HG03060 (cell line): ENCODE data around the gene LRP2.

ENCODE experiments used
- ATAC-seq: cut with Tn5 transposase; IDR thresholded peaks from one replicate; pipeline ENCODE4 v1.9.1; 2021; ENCODE audit warnings: low read depth, moderate number of reproducible peaks; ENCODE audit not compliant: unreplicated experiment

The LRP2 gene

DNA sequence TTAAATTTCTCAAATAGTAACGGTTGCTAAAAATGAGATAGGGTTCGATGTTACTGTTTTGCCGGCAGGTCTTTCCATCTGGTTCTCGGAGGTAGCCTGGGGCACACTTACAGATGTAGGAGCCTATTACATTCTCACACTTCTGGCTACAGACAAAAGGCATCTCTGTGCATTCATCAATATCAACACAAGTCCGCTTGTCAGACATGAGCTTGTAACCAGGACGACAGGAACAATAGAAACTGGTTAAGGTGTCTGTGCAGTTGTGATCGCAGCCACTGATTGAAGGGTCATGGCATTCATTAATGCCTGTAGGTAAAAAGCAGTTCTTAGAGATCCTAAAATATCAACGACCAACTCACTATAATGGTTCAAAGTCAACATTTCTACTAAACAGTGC, 176.6 kb downstream of the LRP2 start:
- ATAC-seq = no peak

DNA sequence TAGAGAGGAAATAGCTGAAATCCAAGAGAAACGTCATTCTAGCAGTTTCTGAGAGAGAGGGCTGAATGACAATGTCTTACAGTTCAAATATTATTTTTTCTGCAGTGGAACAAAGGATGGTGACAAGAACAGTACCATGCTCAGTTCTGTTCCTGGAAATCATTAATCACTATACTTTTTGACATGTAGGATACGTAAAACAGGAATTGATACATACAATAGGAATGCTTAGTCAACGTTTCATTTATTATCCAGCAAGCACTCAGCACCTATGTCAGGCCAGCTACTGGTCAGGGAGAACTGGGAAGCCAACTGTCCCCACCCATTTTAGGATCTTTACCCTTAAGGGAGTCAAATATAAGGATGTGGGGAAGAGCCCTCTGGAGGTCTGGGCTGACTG, 178.3 kb downstream of the LRP2 start:
- ATAC-seq = no peak

DNA sequence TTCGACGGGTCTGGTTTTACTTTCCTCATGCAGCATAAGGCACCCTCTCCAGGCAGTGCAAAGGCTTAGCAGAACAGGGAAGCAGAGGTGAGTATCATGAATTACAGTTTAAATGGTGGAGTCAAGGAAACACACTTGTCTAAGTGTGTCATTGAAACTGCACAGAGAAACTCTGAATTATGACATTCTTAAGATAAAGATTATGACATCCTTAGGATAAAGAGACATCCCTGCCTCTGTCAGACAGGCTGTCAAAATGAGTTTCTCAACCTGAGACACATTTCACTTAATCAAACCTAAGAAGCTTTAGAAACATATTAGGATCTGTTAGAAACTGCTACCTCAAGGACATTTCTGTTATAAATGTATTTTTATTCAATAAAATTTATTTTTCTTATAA, 179.8 kb downstream of the LRP2 start:
- ATAC-seq = no peak

DNA sequence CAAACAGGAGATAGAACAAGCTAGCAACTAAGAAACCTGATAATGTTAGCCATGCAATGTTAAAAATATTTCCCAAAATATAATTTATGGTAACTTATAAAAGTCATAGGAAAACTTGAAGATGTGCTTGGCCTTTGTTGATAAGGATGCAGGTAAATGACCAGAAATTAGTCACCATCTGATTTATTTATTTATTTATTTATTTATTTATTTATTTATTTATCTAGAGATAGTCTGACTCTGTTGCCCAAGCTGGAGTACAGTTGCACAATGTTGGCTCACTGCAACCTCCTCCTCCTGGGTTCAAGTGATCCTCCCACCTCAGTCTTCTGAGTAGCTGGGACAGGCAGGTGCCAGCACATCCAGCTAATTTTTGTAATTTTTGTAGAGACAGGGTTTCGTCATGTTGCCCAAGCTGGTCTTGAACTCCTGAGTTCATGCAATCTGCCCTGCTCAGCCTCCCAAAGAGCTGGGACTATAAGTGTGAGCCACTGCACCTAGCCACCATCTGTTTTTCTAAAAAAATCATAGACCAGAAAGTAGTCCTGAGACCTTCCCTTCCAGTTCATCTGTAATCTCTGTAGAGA, 183.4 kb downstream of the LRP2 start:
- no peak for ATAC-seq

DNA sequence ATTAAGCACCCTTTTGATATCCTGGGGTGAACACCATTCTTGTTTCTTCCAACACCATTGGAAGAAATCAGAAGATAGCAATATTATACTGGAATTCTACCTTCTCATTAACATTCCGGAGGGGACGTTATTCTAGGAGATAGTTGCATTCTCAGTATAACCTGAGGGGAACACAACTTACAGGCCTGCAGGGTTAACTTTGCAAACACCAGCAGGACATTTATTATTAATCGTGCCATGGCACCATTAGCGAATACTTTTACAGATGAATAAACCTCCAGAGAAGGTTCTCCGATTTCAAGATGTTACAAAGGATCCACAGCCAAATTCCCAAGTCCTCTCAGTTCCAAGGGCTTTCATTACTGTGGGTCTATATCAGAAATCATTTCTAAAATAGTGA, 184.0 kb downstream of the LRP2 start:
- ATAC-seq = no peak

DNA sequence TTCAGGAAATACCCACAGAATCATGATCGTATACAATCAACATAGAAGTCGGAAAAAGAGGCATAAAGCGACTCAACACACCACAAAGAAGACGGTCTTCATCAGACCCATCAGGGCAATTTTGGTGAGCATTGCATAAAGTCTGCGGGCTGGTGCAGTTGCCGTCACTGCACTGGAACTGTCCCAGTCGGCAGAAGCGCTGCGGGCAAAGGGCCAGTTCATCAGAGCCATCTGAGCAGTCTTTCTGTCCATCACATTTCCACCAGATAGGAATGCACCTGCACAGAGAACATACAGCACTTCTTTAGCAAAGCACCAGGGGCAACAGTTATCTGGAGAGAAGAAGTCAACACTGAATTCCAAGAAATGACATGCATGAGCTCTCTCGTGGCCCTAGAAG, 187.2 kb downstream of the LRP2 start:
- ATAC-seq = no peak

DNA sequence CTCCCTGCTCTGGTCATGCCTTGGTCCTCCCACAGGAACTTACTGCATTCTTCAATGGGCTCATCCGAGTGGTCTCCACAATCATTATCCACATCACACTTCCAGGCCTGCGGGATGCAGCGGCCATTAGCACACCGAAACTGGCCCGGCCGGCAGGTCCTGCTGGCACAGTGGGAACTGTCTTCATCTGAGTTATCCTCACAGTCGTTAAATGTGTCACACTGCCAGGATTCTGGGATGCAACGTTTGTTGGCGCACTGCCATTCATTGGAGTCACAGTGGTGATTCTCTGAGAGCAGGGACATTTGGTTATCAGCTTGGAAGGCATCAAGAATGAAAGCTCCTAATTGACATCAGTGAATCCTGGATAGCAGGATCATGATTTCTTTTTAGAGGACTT, 188.5 kb downstream of the LRP2 start:
- no peak for ATAC-seq

DNA sequence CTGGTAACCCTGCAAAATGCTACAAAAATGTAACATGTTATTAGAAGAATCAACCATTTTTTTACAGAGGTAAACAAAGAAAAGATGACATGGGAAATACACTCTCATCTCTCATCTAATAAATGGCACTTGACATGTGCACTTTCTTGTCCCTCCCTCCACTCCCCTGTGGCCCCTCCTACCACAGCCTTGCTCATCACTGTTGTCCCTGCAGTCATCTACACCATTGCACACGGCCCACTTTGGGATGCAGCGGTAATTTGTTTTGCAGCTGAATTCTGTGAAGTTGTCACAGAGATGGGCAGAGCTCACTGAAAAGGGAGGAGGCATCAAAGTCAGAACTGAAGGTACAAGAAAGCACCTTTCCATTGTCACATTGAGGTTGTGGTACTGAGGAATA, 189.4 kb downstream of the LRP2 start:
- no peak for ATAC-seq

DNA sequence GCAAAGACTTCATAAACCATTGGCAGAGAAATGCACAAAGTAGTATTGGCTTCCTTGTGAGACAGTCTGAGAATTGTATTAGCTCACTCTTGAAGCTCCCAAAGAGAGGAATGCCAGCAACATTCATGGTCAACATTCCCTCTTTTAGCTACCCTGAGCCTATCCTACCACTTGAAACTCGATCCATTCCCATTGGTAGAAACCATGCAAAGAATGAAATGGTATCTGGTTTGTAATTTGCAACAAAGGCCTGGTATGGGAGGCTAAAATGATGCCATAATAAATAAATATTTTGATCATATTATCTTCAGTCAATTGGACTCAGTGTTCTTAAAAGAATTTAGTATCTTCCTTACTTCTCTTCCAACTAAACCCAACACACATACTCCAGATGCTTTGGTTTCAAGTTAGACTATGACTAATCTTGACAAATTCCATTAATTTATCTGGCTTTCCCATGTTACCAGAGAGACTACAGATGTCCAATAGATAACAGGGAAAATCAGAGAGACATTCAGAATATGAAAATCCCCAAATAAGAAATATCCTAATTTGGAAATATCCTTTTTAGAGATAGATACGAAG, 190.1 kb downstream of the LRP2 start:
- no peak for ATAC-seq

DNA sequence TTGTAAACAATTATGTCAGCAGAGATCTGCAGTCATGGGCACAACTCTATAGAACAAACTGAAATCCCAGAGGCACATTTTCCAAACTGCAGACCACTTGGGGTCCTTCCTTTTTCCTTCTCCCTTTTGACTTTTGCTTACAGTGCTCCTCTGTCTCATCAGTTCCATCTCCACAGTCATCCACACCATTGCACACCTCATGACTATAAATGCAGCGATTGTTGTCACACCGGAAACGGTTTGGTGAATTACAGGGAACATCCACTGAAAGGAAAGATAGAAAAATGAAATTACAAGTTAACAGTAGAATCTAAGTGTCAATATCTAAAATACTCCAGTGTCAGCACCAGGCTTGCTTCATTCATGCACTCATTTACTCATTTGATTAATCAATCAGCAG, 196.5 kb downstream of the LRP2 start:
- ATAC-seq = no peak

DNA sequence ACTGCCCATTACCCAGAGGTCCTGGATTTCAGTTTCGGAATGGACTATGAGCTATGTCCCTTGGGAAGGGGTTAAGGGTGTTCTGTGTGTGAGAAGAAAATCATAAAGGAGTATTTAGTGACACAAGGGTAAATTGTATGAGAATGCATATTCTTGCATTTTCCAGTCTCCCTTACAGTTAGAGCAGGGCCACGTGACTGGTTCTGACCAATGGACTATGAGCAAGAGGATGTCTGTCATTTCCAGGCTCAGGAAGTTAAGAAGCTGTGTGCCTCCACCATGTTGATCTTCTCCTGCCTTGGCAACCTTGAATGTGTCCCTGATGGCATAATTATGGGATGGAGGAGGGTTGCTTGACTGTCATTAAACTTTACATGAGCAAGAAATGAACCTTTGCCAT, 198.0 kb downstream of the LRP2 start:
- ATAC-seq = no peak

DNA sequence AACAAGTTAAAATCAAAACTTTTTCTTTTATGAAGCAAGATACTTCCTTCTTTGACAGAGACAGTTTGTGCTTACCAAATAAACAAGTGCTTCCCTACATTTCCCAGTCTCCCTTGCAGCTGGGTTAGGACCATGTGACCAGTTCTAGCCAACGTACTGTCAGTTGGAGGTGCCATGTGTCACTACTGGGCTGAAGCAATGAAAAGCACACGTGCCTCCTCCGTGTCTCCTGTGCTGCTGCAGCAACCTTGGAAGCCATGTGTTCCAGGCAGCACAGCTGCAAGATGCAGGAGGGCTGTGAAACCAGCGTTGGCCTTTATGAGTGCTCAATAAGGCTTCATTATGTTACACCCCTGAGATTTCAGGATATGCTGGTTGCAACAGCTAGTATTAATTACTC, 199.7 kb downstream of the LRP2 start:
- ATAC-seq = no peak

DNA sequence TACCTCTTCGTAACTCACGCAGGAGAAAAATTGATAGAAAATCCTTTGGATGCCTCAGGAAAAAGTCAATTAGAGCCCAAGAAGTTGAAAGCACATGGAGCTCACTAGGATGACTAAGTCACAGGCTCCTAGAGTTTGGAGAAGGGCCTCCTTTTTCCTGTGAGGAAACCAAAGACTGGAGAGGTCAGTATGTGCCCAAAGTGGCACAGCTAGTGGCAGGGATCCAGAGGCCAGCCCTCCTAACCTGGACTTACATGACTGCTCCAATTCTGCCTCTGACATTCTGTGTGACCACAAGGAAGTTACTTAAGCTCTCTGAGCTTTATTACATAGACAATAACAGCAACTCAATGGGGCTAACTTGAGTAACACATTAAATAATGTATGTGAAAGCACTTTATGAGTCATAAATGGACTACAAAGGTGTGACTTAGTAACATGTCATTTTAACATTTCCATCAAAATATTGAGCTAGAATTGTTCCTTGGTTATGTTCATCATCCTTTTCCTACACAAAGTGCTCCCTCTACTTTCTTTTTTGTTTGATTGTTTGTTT, 201.3 kb downstream of the LRP2 start:
- no peak for ATAC-seq

DNA sequence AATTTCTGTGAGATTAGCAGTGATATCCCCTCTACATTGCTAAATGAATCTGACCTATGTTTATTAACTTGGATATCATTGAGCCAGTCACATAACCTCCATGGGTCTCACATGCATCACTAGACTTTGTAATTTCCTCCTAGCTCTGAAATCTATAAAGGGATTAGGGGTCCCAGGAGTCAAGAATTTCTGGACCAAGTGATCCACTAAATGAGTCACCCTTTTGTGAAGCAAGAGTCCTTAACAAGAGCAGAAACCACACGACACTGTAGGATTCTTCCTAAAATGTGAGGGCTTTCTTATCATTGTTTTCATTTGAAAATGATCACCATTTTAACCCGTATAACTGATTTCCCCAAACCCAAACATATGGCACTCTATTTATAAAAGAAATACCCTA, 202.6 kb downstream of the LRP2 start:
- ATAC-seq = no peak

DNA sequence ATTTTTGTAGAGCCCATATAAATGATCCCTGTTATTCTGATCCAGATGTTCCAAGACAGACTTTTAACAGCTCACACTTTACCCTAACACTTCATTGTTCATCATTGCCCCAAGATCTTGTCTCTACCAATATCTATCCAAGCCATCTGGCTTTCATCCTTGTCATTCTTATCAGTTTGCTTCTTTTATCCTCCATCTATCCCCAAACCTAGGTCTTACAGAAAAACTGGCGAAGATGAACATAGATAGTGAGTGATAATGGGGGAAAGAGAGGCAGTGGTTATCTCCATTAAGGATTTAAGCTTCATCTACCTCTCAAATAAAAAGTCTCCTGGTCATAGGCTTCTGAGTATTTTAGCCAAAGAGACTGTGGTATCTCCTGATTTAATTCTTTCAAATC, 203.5 kb downstream of the LRP2 start:
- no peak for ATAC-seq

DNA sequence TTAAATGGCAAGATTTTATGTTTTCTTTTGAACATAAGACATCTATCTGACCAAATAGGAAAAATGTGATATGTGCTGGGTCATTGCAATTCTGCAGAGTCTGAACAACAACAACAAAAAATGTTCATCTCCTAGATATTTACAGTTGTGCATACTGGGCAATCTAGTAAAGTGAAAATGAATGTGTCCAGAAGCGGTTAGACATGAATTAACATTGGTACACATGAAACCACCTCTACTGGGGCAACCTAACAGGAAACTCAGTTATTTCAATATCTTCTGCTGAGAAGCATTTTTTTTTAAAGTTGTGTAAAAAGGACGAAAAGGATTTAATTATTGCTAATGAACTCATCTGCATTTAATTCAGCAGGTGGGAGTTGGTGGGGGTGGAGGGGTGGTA, 216.1 kb downstream of the LRP2 start:
- ATAC-seq = no peak

DNA sequence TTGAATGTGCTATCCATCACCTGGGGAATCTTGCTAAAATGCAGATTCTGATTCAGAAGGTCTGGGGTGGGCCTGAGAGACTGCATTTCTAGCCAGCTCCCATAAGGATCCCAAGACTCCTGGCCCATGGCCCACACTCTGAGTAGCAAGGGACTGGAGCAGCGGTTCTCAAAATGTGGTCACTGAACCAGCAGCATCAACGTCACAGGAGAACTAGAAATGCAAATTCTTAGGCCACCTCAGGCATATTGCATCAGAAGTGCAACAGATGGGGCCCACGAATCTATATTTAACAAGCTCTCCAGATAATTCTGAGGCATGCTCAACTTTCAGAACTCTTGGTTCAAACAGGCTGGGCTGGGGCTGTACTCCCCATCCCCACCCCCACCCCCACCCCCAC, 218.3 kb downstream of the LRP2 start:
- ATAC-seq = no peak

DNA sequence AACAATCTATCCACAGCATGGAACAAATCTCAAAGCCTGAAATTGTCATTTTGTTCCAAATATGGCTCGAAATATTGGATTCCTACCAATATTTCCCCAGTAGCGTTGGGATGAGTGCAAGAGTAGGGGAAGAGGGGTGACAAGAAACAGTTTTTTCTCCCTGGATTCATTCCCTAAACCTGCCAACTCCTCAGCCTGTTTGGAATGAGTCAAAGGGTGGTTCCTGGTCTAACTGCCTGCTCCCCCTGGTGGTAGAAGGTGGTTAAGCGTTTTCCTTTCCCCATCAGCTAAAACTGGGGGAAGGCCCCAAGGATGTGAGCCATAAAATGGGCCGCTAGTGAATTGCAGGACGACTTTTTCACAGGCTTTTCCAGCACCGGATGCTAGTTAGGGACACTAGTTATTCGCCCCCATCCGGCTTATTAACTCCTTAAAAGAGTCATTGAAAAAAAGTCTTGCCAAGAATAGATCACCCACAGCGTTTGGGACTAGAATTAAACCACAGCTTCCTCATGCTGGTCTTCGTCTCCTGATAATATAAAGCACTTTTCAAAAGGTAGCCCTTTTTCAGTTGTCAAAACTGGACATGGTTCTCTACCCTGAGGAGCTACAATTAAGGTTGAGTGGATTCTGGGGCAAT, 220.5 kb downstream of the LRP2 start:
- no peak for ATAC-seq

DNA sequence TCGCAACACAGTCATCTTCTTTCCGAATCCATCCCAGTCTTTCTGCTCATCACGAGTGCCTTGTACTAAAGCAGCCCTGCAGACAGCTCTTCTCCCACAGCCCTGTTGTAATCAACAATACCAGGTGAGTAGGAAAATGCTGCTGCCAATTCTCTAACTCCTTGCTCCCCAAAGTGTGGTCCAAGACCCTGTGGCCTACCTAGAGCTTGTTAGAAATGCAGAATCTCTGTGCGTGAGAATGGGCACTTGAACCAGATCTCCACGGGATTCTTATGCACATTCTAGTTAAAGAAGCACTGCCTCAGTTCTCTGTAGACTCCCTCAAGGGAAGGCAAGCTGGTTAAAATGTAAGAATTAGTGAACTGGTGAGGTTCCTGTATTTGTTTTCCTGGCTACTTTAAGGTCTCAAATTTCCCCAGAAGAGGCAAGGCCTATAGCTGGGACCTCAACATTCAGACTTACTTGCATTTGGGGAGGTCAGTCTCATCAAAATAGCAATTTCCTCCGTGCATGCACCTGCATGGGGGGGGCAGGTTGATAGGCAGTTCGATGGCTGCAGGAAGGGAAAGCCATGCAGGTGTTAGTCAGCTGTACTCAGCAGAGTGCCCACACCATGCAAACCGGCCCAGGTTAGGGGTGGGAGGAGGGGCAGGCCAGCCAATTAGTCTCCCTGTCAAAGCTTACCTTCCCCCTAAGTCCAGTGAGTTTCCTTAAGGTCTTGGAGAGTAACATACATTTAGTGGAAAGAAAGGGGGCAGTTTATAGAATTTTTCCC, 222.2 kb downstream of the LRP2 start:
- no peak for ATAC-seq

DNA sequence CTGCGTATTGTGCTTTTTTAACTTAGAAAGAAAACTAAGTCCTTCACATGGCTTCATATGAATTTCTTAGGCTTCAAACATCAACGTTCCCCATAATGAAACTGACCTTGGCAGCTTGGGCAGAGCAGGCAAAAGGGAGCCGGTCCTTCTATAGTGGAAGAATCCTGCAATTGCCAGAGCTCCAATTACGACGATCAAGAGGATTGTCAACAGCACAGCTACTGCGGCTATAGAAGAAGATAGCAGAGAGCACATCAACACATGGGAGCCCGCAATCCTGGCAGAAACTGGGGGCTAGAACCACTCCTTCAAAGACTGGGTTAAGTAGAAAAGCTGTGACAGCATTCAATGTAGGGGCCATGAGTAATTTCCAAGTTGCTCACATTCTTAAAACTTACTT, 223.2 kb downstream of the LRP2 start:
- ATAC-seq = no peak

DNA sequence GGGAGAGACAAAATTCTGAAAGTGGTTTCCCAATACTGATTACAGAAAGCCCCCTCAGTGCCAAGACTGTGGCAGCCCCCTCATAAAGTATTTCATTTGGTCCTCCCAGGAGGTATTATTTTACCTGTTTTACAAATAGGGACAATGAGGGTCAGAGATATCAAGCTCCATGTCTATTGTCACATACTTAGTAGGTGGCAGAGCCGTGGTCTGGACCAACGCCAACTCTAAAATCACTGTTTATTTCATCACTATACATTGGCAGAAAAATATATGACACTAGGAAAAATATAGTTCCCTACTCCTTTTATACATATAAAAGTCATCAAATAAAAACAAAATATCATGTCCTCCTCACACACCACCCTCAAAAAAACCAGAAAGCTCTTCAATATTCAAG, 224.4 kb downstream of the LRP2 start:
- ATAC-seq = no peak
